ENCODE data around the gene TM9SF4. TPM values are rescaled to one million over a fixed set of nuclear protein-coding genes. Genes with fewer than 3 reads are reported as not detected.

The TM9SF4 gene
- total RNA-seq, 5 donors from 2014 or later (not counting 1 experiment from before 2014, with no cell fraction given), result 32.6 to 42.3 (median 38.0) TPM

DNA sequence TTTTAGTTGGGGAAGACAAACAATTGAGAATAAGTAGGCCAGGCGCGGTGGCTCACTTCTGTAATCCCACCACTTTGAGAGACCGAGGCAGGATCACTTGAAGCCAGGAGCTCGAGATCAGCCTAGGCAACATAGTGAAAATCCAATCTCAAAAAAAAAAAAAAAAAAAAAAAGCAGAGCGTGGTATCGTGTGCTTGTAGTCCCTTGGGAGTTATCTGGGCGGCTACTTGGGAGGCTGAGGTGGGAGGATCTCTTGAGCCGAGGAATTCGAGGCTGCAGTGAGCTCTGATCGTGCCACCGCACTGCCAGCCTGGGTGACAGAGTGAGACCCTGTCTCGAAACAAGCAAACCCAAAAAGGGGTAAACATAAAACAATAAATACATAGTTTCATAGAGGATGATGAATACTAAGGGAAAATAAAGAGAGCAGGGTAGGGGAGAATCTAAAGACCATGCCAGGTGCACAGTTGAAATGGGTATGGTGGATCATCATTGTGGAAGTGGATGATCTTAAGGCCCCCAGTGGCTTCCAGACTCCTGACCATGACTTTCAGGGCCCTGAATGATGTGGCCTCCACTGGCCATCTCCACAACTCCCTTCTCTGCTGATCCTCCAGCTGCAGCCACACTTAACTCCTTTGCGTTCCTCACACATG, 99.1 kb downstream of the TM9SF4 start:
- ChIA-PET CTCF (interaction anchor here (0.6 to 0.7 kb wide), 2 partner anchors 446 to 490 kb away, joined by 4 to 9 read pairs; no protein-coding TSS in a partner anchor), POLR2A (interaction anchor here in 1 of 2 donors (0.5 to 0.6 kb wide), 2 partner anchors 149 to 1085 kb away, joined by 3 to 7 read pairs; partner anchors contain the start of gene ASXL1)

GRCh38 chr20:32209850-32210605, 100.5 kb downstream of the TM9SF4 start:
- ChIA-PET POLR2A (no interaction called here), CTCF (no interaction called here)
- H3K9me3 Mint-ChIP-seq, result no peaks in the 10 kb centered on the region
- H3K4me1 Mint-ChIP-seq, result peaks cover 61 to 63% (median 61%) of the 10 kb centered on the region in 3 donors
- no peak overlapping the region for H3K27ac ChIP-seq (ENCODE audit: low read length)
- ATAC-seq (replicated peaks in 1 of 4) (no peak), DNase-seq (no peak)
- H3K27ac Mint-ChIP-seq, result peak overlapping the region in 1 of 2 donors; percentile 56
- peaks cover 5 to 16% of the 10 kb centered on the region in 2 donors for H3K36me3 ChIP-seq (ENCODE audit: control insufficient read depth in 2 of 2, extremely low read depth in 1 of 2, insufficient read depth in 1 of 2, low read length in 1 of 2)
- no peaks in the 10 kb centered on the region for H3K27me3 Mint-ChIP-seq
- peaks cover 17 to 44% of the 10 kb centered on the region in 2 experiments for H3K4me1 ChIP-seq (ENCODE audit: control insufficient read depth in 1 of 2, extremely low read depth in 1 of 2, insufficient read depth in 2 of 2, low read length in 2 of 2)
- H3K4me3 ChIP-seq (ENCODE audit: control insufficient read depth in 1 of 2, extremely low read depth in 1 of 2, low read length in 1 of 2), result no peak overlapping the region
- peak overlapping the region in 2 of 3 donors; percentile 25 to 87 for H3K4me3 Mint-ChIP-seq
- no peaks in the 10 kb centered on the region for H3K27me3 ChIP-seq (replicated peaks in 1 of 2; ENCODE audit: control insufficient read depth in 2 of 2, extremely low read depth in 1 of 2, insufficient read depth in 2 of 2, low read length in 1 of 2)
- WGBS (ENCODE audit: insufficient coverage), result 94% methylated on average over 7 of the region's 9 CpGs
- peaks cover 26% of the 10 kb centered on the region for H3K36me3 Mint-ChIP-seq
- no peaks in the 10 kb centered on the region for H3K9me3 ChIP-seq

More for the DNA sequence above, 99.1 kb downstream of the TM9SF4 start:
- Mint-ChIP-seq H3K4me1 (peaks cover 75 to 77% (median 75%) of the 10 kb centered on the region in 3 donors), H3K36me3 (peaks cover 18% of the 10 kb centered on the region), H3K27ac (peak overlapping the region; percentile 60 to 86), H3K9me3 (no peaks in the 10 kb centered on the region), H3K27me3 (no peaks in the 10 kb centered on the region), H3K4me3 (peak overlapping the region; percentile 85 to 93 (median 87))
- peak overlapping the region; percentile 87 to 95 for H3K4me3 ChIP-seq (ENCODE audit: control insufficient read depth in 1 of 2, extremely low read depth in 1 of 2, low read length in 1 of 2)
- no peak for DNase-seq
- peak overlapping the region; percentile 59 for H3K27ac ChIP-seq (ENCODE audit: low read length)
- no peak for ATAC-seq (replicated peaks in 1 of 4)
- peaks cover 5 to 11% of the 10 kb centered on the region in 2 donors for H3K36me3 ChIP-seq (ENCODE audit: control insufficient read depth in 2 of 2, extremely low read depth in 1 of 2, insufficient read depth in 1 of 2, low read length in 1 of 2)
- 70% methylated on average over 4 of the region's 13 CpGs for WGBS (ENCODE audit: insufficient coverage)
- no peaks in the 10 kb centered on the region for H3K27me3 ChIP-seq (replicated peaks in 1 of 2; ENCODE audit: control insufficient read depth in 2 of 2, extremely low read depth in 1 of 2, insufficient read depth in 2 of 2, low read length in 1 of 2)
- H3K4me1 ChIP-seq (ENCODE audit: control insufficient read depth in 1 of 2, extremely low read depth in 1 of 2, insufficient read depth in 2 of 2, low read length in 2 of 2), result peaks cover 25 to 51% of the 10 kb centered on the region in 2 experiments
- H3K9me3 ChIP-seq, result no peaks in the 10 kb centered on the region

GRCh38 chr20:32213870-32214269, 104.4 kb downstream of the TM9SF4 start:
- H3K36me3 Mint-ChIP-seq, result peaks cover 52% of the 10 kb centered on the region
- CTCF ChIA-PET, result no interaction called here
- peaks cover 5 to 54% of the 10 kb centered on the region in 2 donors for H3K36me3 ChIP-seq (ENCODE audit: control insufficient read depth in 2 of 2, extremely low read depth in 1 of 2, insufficient read depth in 1 of 2, low read length in 1 of 2)

DNA sequence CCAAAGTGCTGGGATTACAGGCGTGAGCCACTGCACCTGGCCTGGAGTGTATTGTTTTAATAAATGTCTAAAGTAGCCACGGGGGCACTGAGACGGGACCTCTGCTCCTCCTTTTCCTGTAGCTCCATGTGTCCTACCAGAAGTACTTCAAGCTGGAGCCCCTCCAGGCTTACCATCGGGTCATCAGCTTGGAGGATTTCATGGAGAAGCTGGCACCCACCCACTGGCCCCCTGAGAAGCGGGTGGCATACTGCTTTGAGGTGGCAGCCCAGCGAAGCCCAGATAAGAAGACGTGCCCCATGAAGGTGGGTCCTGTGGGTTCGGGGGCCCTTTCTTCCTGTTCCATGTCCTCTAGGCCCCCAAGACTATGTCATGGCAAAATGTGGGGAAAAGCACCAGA, 105.6 kb downstream of the TM9SF4 start:
- Histone ChIP-seq H3K36me3 (ENCODE audit: control insufficient read depth in 2 of 2, extremely low read depth in 1 of 2, insufficient read depth in 1 of 2, low read length in 1 of 2) (peaks cover 5 to 59% of the 10 kb centered on the region in 2 donors), H3K27ac (ENCODE audit: low read length) (no peak overlapping the region), H3K9me3 (no peaks in the 10 kb centered on the region), H3K4me1 (ENCODE audit: control insufficient read depth in 1 of 2, extremely low read depth in 1 of 2, insufficient read depth in 2 of 2, low read length in 2 of 2) (peaks cover 0 to 2% of the 10 kb centered on the region in 2 experiments), H3K4me3 (ENCODE audit: control insufficient read depth in 1 of 2, extremely low read depth in 1 of 2, low read length in 1 of 2) (no peak overlapping the region), H3K27me3 (replicated peaks in 1 of 2; ENCODE audit: control insufficient read depth in 2 of 2, extremely low read depth in 1 of 2, insufficient read depth in 2 of 2, low read length in 1 of 2) (no peaks in the 10 kb centered on the region)
- Mint-ChIP-seq H3K4me1 (peaks cover 17 to 19% (median 18%) of the 10 kb centered on the region in 3 donors), H3K27ac (no peak overlapping the region), H3K36me3 (peaks cover 59% of the 10 kb centered on the region), H3K9me3 (no peaks in the 10 kb centered on the region), H3K27me3 (no peaks in the 10 kb centered on the region), H3K4me3 (no peak overlapping the region)
- DNase-seq (no peak), ATAC-seq (replicated peaks in 1 of 4) (no peak)
- ChIA-PET POLR2A (no interaction called here), CTCF (no interaction called here)
- WGBS (ENCODE audit: insufficient coverage), result 96% methylated on average over 3 of the region's 8 CpGs

More at GRCh38 chr20:32213870-32214269, 104.4 kb downstream of the TM9SF4 start:
- Histone ChIP-seq H3K27ac (ENCODE audit: low read length) (no peak overlapping the region), H3K9me3 (no peaks in the 10 kb centered on the region), H3K4me1 (ENCODE audit: control insufficient read depth in 1 of 2, extremely low read depth in 1 of 2, insufficient read depth in 2 of 2, low read length in 2 of 2) (peaks cover under 1 to 10% of the 10 kb centered on the region in 2 experiments), H3K27me3 (replicated peaks in 1 of 2; ENCODE audit: control insufficient read depth in 2 of 2, extremely low read depth in 1 of 2, insufficient read depth in 2 of 2, low read length in 1 of 2) (no peaks in the 10 kb centered on the region), H3K4me3 (ENCODE audit: control insufficient read depth in 1 of 2, extremely low read depth in 1 of 2, low read length in 1 of 2) (no peak overlapping the region)
- Mint-ChIP-seq H3K4me1 (peaks cover 30 to 32% (median 31%) of the 10 kb centered on the region in 3 donors), H3K27me3 (no peaks in the 10 kb centered on the region), H3K27ac (no peak overlapping the region), H3K4me3 (no peak overlapping the region), H3K9me3 (no peaks in the 10 kb centered on the region)
- no CpG with 5 or more reads among the region's 1 CpG for WGBS (ENCODE audit: insufficient coverage)
- POLR2A ChIA-PET, result no interaction called here
- DNase-seq (no peak), ATAC-seq (replicated peaks in 1 of 4) (no peak)

DNA sequence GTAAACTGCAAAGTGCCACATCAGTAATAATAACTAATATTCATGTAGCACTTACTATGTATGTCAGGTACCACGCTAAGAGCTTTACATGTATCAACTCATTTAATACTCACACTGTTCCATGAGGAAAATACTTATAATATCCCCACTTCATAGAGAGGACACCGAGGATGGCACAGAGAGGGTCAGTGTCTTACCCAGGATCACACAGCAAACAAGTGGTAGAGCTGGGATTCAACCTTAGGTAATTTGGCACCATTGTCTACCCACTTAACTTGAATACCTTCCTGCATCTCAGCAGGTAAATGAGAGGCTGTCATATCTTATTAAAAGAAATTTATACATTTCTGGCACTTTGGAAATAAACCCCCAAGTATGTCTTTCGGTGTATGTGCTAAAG, 106.2 kb downstream of the TM9SF4 start:
- Histone ChIP-seq H3K4me1 (ENCODE audit: control insufficient read depth in 1 of 2, extremely low read depth in 1 of 2, insufficient read depth in 2 of 2, low read length in 2 of 2) (no peaks in the 10 kb centered on the region), H3K27ac (ENCODE audit: low read length) (no peak overlapping the region), H3K9me3 (no peaks in the 10 kb centered on the region), H3K27me3 (replicated peaks in 1 of 2; ENCODE audit: control insufficient read depth in 2 of 2, extremely low read depth in 1 of 2, insufficient read depth in 2 of 2, low read length in 1 of 2) (no peaks in the 10 kb centered on the region), H3K36me3 (ENCODE audit: control insufficient read depth in 2 of 2, extremely low read depth in 1 of 2, insufficient read depth in 1 of 2, low read length in 1 of 2) (peaks cover 5 to 56% of the 10 kb centered on the region in 2 donors), H3K4me3 (ENCODE audit: control insufficient read depth in 1 of 2, extremely low read depth in 1 of 2, low read length in 1 of 2) (no peak overlapping the region)
- CTCF ChIA-PET, result no interaction called here
- POLR2A ChIA-PET, result no interaction called here
- WGBS (ENCODE audit: insufficient coverage), result 100% methylated on average over 1 of the region's 3 CpGs
- Mint-ChIP-seq H3K27me3 (no peaks in the 10 kb centered on the region), H3K27ac (no peak overlapping the region), H3K4me1 (peaks cover 11 to 13% (median 13%) of the 10 kb centered on the region in 3 donors), H3K9me3 (no peaks in the 10 kb centered on the region), H3K4me3 (no peak overlapping the region), H3K36me3 (peaks cover 56% of the 10 kb centered on the region)
- DNase-seq, result no peak
- ATAC-seq (replicated peaks in 1 of 4), result no peak

GRCh38 chr20:32216179-32217142, 106.9 kb downstream of the TM9SF4 start:
- POLR2A ChIA-PET, result no interaction called here
- no peaks in the 10 kb centered on the region for H3K9me3 ChIP-seq
- no peak for DNase-seq
- H3K4me1 ChIP-seq (ENCODE audit: control insufficient read depth in 1 of 2, extremely low read depth in 1 of 2, insufficient read depth in 2 of 2, low read length in 2 of 2), result no peaks in the 10 kb centered on the region
- no peak for ATAC-seq (replicated peaks in 1 of 4)
- H3K4me3 ChIP-seq (ENCODE audit: control insufficient read depth in 1 of 2, extremely low read depth in 1 of 2, low read length in 1 of 2), result no peak overlapping the region
- peaks cover 59% of the 10 kb centered on the region for H3K36me3 Mint-ChIP-seq
- peaks cover 5 to 61% of the 10 kb centered on the region in 2 donors for H3K36me3 ChIP-seq (ENCODE audit: control insufficient read depth in 2 of 2, extremely low read depth in 1 of 2, insufficient read depth in 1 of 2, low read length in 1 of 2)
- H3K27me3 ChIP-seq (replicated peaks in 1 of 2; ENCODE audit: control insufficient read depth in 2 of 2, extremely low read depth in 1 of 2, insufficient read depth in 2 of 2, low read length in 1 of 2), result no peaks in the 10 kb centered on the region
- CTCF ChIA-PET, result no interaction called here
- WGBS (ENCODE audit: insufficient coverage), result 100% methylated on average over 5 of the region's 13 CpGs
- no peaks in the 10 kb centered on the region for H3K27me3 Mint-ChIP-seq
- H3K27ac Mint-ChIP-seq, result no peak overlapping the region
- H3K27ac ChIP-seq (ENCODE audit: low read length), result no peak overlapping the region
- no peak overlapping the region for H3K4me3 Mint-ChIP-seq
- peaks cover 7 to 9% (median 8%) of the 10 kb centered on the region in 3 donors for H3K4me1 Mint-ChIP-seq
- no peaks in the 10 kb centered on the region for H3K9me3 Mint-ChIP-seq
